Erythroblast (primary cell): Measurements from ENCODE around the gene SYNE3.

Experiments used
- GATA1 ChIP-seq: IDR thresholded peaks from 2 replicates; pipeline ENCODE4 v1.6.1; 2011; ENCODE audit warnings: low read depth, mild to moderate bottlenecking, control low read depth, low read length, moderate library complexity
- POLR2A ChIP-seq: IDR thresholded peaks from 2 replicates; pipeline ENCODE4 v1.6.1; 2011; ENCODE audit warnings: mild to moderate bottlenecking, low read length

- TF ChIP-seq POLR2A: no peak
- no peak for TF ChIP-seq GATA1
Measured at GRCh38 chr14:95495076-95495475, 21.4 kb downstream of the SYNE3 start.
